GM12878 (cell line): ENCODE measurements around the gene CD151. TPM values are rescaled to one million over a fixed set of nuclear protein-coding genes. Genes with fewer than 3 reads are reported as not detected.

Experiments used
- ATAC-seq: fragments of 200-7000 bp; cut with Tn5 transposase; 3 replicates; pipeline ENCODE4 v1.9.1; 2020; ENCODE audit warnings: mild to moderate bottlenecking, moderate library complexity
- BruUV-seq: library from RNA; stranded (reverse); fragments of 400-500 nt; replicated peaks from 2 replicates; lab custom pipeline; 2021; lab: Mats Ljungman, UMichigan
- CTCF ChIA-PET: fragments of 300-600 bp; sonication (Branson Sonifier 250); formaldehyde crosslinking; extraction: SDS; loops from one replicate; lab custom pipeline; 2021; ENCODE audit warnings: inconsistent platforms; lab: Yijun Ruan, JAX
- POLR2A ChIA-PET: fragments of 350-600 bp; formaldehyde crosslinking; extraction: SDS; loops from one replicate; lab custom pipeline; 2021; ENCODE audit warnings: inconsistent platforms; lab: Charles Lee
- RAD21 ChIA-PET: fragments of 300-600 bp; sonication (Branson Sonifier 250); formaldehyde crosslinking; loops from one replicate; lab custom pipeline; 2023; ENCODE audit warnings: antibody characterized with exemption; ENCODE audit not compliant: unreplicated experiment; lab: Charles Lee
- SMC1A ChIA-PET: fragments of 300-600 bp; sonication (Branson Sonifier 250); formaldehyde crosslinking; loops from one replicate; lab custom pipeline; 2023; ENCODE audit not compliant: unreplicated experiment, uncharacterized antibody; lab: Charles Lee
- DNase-seq: peaks from one replicate; pipeline ENCODE4 v3.0.0-alpha.2; 2011; ENCODE audit warnings: low read depth, low spot score
- FAIRE-seq: peaks from 3 replicates; lab custom pipeline; 2011; peaks lifted over from hg19 to GRCh38; lab: Jason Lieb, UNC
- H2AFZ ChIP-seq: 2 replicates; pipeline ENCODE4 v1.6.0; 2011; ENCODE audit warnings: low read depth, low read length, control low read depth; ENCODE audit not compliant: control insufficient read depth
- H3K27ac ChIP-seq: 2 replicates; pipeline ENCODE4 v1.5.1; 2011; ENCODE audit warnings: control low read depth; ENCODE audit not compliant: control insufficient read depth, insufficient read depth
- H3K27me3 ChIP-seq, 2 experiments: replicated peaks in 1 of 2; 2 replicates each; pipeline versions ENCODE4 v1.6.0 to v1.6.1; 2011; ENCODE audit warnings: low read length in 1 of 2; ENCODE audit not compliant: control insufficient read depth in 2 of 2, insufficient read depth in 2 of 2
- H3K36me3 ChIP-seq, 2 experiments: 2 replicates each; pipeline ENCODE4 v1.5.1; 2011; ENCODE audit warnings: low read length in 1 of 2; ENCODE audit not compliant: control insufficient read depth in 2 of 2, insufficient read depth in 2 of 2
- H3K4me1 ChIP-seq: 2 replicates; pipeline ENCODE4 v1.6.1; 2011; ENCODE audit warnings: mild to moderate bottlenecking, low read length, moderate library complexity, mixed read lengths; ENCODE audit not compliant: control insufficient read depth, insufficient read depth
- H3K4me2 ChIP-seq: 2 replicates; pipeline ENCODE4 v1.6.0; 2011; ENCODE audit warnings: control low read depth; ENCODE audit not compliant: control insufficient read depth, insufficient read depth
- H3K4me3 ChIP-seq: fragments of 200-600 bp; sonication (generic); 2 replicates; pipeline ENCODE4 v1.5.1; 2016
- H3K79me2 ChIP-seq: 2 replicates; pipeline ENCODE4 v1.6.0; 2011; ENCODE audit warnings: low read length; ENCODE audit not compliant: control insufficient read depth, insufficient read depth
- H3K9ac ChIP-seq: 2 replicates; pipeline ENCODE4 v1.8.0; 2011; ENCODE audit warnings: low read length, control low read depth, mixed read lengths; ENCODE audit not compliant: control insufficient read depth, insufficient read depth
- H3K9me3 ChIP-seq: replicated peaks from 3 replicates; pipeline ENCODE4 v1.5.1; 2011; ENCODE audit warnings: mild to moderate bottlenecking, low read length; ENCODE audit not compliant: control insufficient read depth, insufficient read depth
- H4K20me1 ChIP-seq: 2 replicates; pipeline ENCODE4 v1.6.0; 2011; ENCODE audit not compliant: control insufficient read depth, insufficient read depth
- CHD1 ChIP-seq: IDR thresholded peaks from 2 replicates; pipeline ENCODE4 v1.6.1; 2012; ENCODE audit warnings: low read depth, low read length, improper control_type of control experiment
- EGR1 ChIP-seq, 2 experiments: IDR thresholded peaks; 1 replicate in 1 of 2; 2 replicates in 1 of 2; pipeline ENCODE4 v1.6.1; 2011 to 2012; ENCODE audit warnings: low read depth in 2 of 2, low read length in 2 of 2, borderline replicate concordance in 1 of 2, mild to moderate bottlenecking in 1 of 2, moderate library complexity in 1 of 2
- ETV6 ChIP-seq, 2 experiments: fragments of 450-650 bp in 1 of 2; IDR thresholded peaks in 1 of 2; conservative IDR thresholded peaks in 1 of 2; 2 replicates each; pipeline ENCODE4 v1.6.1; 2014; ENCODE audit warnings: antibody characterized with exemption in 1 of 2, borderline replicate concordance in 1 of 2, low read depth in 1 of 2, mild to moderate bottlenecking in 1 of 2, moderate library complexity in 1 of 2
- WGBS: methylation state at CpG from one replicate; pipeline ENCODE4 v1.1.6; 2016; ENCODE audit warnings: low lambda C conversion rate; ENCODE audit not compliant: insufficient replicate concordance, insufficient coverage; ENCODE audit errors: missing lambda C conversion rate; 5-methylcytosine and 5-hydroxymethylcytosine counted together
- in situ Hi-C: fragments of 300-500 bp; cut with MboI; formaldehyde crosslinking; loops from 9 replicates; pipeline ENCODE4 v1.14.3; 2018; ENCODE audit warnings: mixed read lengths
- intact Hi-C: fragments of 100-400 bp; cut with micrococcal nuclease; formaldehyde crosslinking; loops from one replicate; pipeline ENCODE4 v1.14.2; 2022; ENCODE audit not compliant: unreplicated experiment
- polyA plus RNA-seq, 11 experiments: library from polyadenylated mRNA; depleted of rRNA in 4 of 11; unstranded in 6 of 11; stranded (reverse) in 5 of 11; fragments of >200 nt; fragmentation: Nextera tagmentation in 4 of 11; fragmentation: Illumina TruSeq in 1 of 11; extraction: Ambion mirVana in 4 of 11; extraction: Trizol in 1 of 11; gene quantifications; 1 replicate in 1 of 11; 2 replicates in 10 of 11; pipeline versions ENCODE4 v1.2.1 to v1.2.3, GENCODE V29; 2011 to 2016; ENCODE audit warnings: inconsistent platforms in 2 of 11, missing spikeins in 2 of 11, low read depth in 1 of 11
- total RNA-seq, 4 experiments: library from RNA; depleted of rRNA in 3 of 4; stranded (reverse); fragments of >200 nt in 3 of 4; fragmentation: Illumina TruSeq in 1 of 4; extraction: Trizol in 1 of 4; gene quantifications; 2 replicates each; pipeline versions ENCODE4 v1.2.1 to v1.2.3, GENCODE V29; 2013 to 2021

CD151 gene
- total and polyA plus RNA-seq, 10 of the 15 experiments (the other 5 are each of a cell fraction or from before 2014, with no cell fraction given) = 0.52 to 41.7 (median 14.7) TPM

DNA sequence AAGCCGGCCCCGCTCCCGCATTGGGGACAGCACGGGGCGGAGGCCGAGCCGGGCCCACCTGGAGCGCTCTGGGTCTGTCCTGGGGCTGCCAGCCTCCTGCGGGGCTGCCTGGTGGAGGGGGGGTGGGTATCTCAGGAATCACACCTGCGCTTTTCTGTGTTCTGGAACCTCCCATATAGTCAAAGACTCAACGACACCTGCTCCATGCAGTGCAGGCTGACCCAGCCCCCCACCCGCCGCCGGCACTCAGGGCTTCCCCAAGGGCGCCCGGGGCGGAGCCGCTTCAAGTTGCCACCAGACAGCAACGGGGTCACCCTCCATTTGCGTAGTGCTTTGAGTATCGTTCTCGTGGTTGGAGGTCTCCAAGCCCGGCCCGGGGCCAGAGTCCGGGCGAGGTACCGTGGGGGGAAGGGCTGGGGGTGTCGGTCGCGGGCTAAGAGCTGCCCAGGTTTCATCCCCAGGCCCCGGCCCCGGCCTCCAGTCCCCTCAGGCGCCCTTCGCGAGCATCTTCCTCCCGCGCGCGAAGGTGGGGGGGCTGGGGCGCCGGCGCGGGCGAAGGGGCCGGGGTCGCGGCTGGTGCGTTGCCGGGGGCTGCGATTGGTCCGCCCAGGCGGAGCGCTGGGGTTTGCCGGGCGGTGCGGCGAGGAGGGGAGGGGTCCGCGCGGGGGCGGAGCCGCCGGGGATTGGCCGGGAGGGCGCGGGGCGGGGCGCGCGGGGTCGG, 16.5 kb downstream of the CD151 start:
- BruUV-seq = no TSS peak
- H2AFZ ChIP-seq = no peak overlapping the region
- H3K4me3 ChIP-seq = peak overlapping the region; percentile 27; the same call in 1 of the 2 replicates
- no peaks in the 10 kb centered on the region for H3K79me2 ChIP-seq
- H3K27ac ChIP-seq = no peak overlapping the region
- no peaks in the 10 kb centered on the region for H3K9me3 ChIP-seq
- ATAC-seq = no peak
- H4K20me1 ChIP-seq = no peaks in the 10 kb centered on the region
- H3K4me1 ChIP-seq = peaks cover 4% of the 10 kb centered on the region
- no peak for FAIRE-seq
- WGBS = 6% methylated on average over 30 of the region's 71 CpGs
- H3K4me2 ChIP-seq = peak overlapping the region; percentile 54
- TF ChIP-seq EGR1 (IDR thresholded peaks at IDR 0.05; ENCODE audit: borderline replicate concordance in 1 of 2, low read depth in 2 of 2, low read length in 2 of 2) (0 out of 3 replicates have a peak, but pooled peaks of 1 of the 2 experiments have one; percentile 2), CHD1 (no peak)
- no peaks in the 10 kb centered on the region; a peak in 1 of 4 replicates for H3K27me3 ChIP-seq
- no peak for DNase-seq
- no peak overlapping the region for H3K9ac ChIP-seq
- ChIA-PET SMC1A (no interaction called here), RAD21 (interaction anchor here (0.8 to 1.1 kb wide), 2 partner anchors 201 to 202 kb away, joined by 3 read pairs; no protein-coding TSS in a partner anchor), CTCF (interaction anchor here (0.7 to 3.4 kb wide), 4 partner anchors 18 to 202 kb away, joined by 3 to 23 read pairs (median 3); no protein-coding TSS in a partner anchor), POLR2A (no interaction called here)
- intact Hi-C loops (no loop called here), in situ Hi-C loops (loop anchor here (10.0 kb wide), 2 partner anchors 206 to 1006 kb away; partner anchors contain the start of gene LSP1)
- no peaks in the 10 kb centered on the region for H3K36me3 ChIP-seq

DNA sequence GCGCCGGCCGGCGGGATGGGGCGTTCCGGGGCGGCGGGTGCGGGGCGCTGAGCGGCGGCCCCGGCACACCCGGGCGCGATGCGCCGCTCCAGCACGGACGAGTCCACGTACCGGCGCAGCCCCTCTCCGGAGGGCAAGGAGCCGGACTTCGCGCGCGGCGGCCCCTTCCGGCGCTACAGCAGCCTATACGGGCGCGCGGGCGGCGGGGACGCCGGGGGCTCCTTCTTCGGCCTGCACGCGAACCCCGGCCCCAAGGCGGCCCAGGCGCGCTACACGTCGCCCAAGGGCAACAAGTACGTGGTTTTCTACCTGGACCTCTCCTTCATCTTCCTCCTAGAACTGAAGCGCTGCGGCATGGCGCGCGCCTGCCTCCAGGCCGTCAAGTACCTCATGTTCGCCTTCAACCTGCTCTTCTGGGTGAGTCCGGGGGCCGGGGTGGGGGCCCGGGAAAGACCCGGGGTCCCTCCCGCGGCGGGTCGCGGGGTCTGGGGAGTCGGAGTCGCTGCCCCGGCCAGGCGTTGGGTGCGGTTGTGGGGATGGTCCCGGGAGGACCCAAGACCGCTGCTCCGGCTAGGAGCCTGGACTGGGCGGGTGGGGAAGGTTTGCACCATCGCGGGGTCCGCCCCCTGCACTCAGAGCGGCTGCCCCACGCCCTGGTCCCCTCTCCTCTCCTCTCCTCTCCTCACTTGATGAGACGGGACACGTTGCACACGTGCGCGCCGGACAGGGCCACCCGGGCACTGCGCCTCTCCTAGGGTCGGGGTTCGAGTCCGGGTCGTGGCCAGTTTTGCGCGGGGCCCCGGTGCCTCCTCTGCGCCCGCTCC, 17.4 kb downstream of the CD151 start:
- Histone ChIP-seq H4K20me1 (no peaks in the 10 kb centered on the region), H3K36me3 (no peaks in the 10 kb centered on the region), H3K9me3 (no peaks in the 10 kb centered on the region), H3K4me2 (peak overlapping the region; percentile 42; the same call in 1 of the 2 replicates), H2AFZ (no peak overlapping the region), H3K27me3 (no peaks in the 10 kb centered on the region; a peak in 1 of 4 replicates), H3K27ac (no peak overlapping the region), H3K9ac (no peak overlapping the region), H3K4me3 (no peak overlapping the region; the same call in 1 of the 2 replicates), H3K79me2 (no peaks in the 10 kb centered on the region), H3K4me1 (no peaks in the 10 kb centered on the region)
- ChIA-PET RAD21 (no interaction called here), SMC1A (no interaction called here), POLR2A (no interaction called here), CTCF (no interaction called here)
- intact Hi-C loops (no loop called here), in situ Hi-C loops (loop anchor here (10.0 kb wide), 2 partner anchors 205 to 1005 kb away; partner anchors contain the start of gene LSP1)
- no peak for TF ChIP-seq ETV6 (conservative IDR thresholded peaks at IDR 0.05 in 1 of 2, IDR thresholded peaks at IDR 0.05 in 1 of 2; ENCODE audit: borderline replicate concordance in 1 of 2, low read depth in 1 of 2)
- no peak for DNase-seq
- ATAC-seq = no peak
- FAIRE-seq = no peak
- BruUV-seq = no TSS peak
- WGBS = 45% methylated on average over 34 of the region's 97 CpGs
